Calu3 (cell line): Measurements from ENCODE around the gene RAB3GAP2. TPM values are rescaled to one million over a fixed set of nuclear protein-coding genes. Genes with fewer than 3 reads are reported as not detected.

Experiments used
- BruUV-seq: library from RNA; stranded (reverse); fragments of 400-500 nt; replicated peaks from 2 replicates; lab custom pipeline; 2021; lab: Mats Ljungman, UMichigan
- CTCF ChIA-PET: fragments of 300-600 bp; sonication (Branson Sonifier 250); formaldehyde crosslinking; loops from one replicate; lab custom pipeline; 2022; ENCODE audit warnings: antibody characterized with exemption; lab: Charles Lee
- DNase-seq: peaks from one replicate; pipeline ENCODE4 v3.0.0; 2022
- H3K27ac Mint-ChIP-seq: one replicate; pipeline ENCODE4 v1.8.0; 2022; ENCODE audit warnings: mixed read lengths; ENCODE audit not compliant: unreplicated experiment
- H3K27me3 Mint-ChIP-seq: one replicate; pipeline ENCODE4 v1.8.0; 2022; ENCODE audit warnings: mixed read lengths; ENCODE audit not compliant: unreplicated experiment
- H3K36me3 Mint-ChIP-seq: one replicate; pipeline ENCODE4 v1.8.0; 2022; ENCODE audit warnings: mild to moderate bottlenecking, moderate library complexity, mixed read lengths; ENCODE audit not compliant: insufficient read depth, unreplicated experiment
- H3K4me1 Mint-ChIP-seq: one replicate; pipeline ENCODE4 v1.8.0; 2022; ENCODE audit warnings: mild to moderate bottlenecking, low read depth, mixed read lengths; ENCODE audit not compliant: unreplicated experiment
- H3K4me3 Mint-ChIP-seq: one replicate; pipeline ENCODE4 v1.8.0; 2022; ENCODE audit warnings: mild to moderate bottlenecking, low read depth, moderate library complexity, mixed read lengths; ENCODE audit not compliant: unreplicated experiment
- H3K9me3 Mint-ChIP-seq: one replicate; pipeline ENCODE4 v1.8.0; 2022; ENCODE audit warnings: low read depth, mixed read lengths; ENCODE audit not compliant: unreplicated experiment
- CTCF ChIP-seq: fragments of 200-600 bp; IDR thresholded peaks from one replicate; pipeline ENCODE4 v1.8.0; 2022; ENCODE audit warnings: antibody characterized with exemption; ENCODE audit not compliant: unreplicated experiment
- intact Hi-C: fragments of 100-400 bp; cut with micrococcal nuclease; formaldehyde crosslinking; loops from one replicate; pipeline ENCODE4 v1.10.0; 2022; ENCODE audit not compliant: unreplicated experiment
- total RNA-seq: library from RNA; stranded (reverse); gene quantifications from 2 replicates; pipeline ENCODE4 v1.2.3, GENCODE V29; 2022

Gene RAB3GAP2
- total RNA-seq, 1 experiment from 2014 or later: 48.0 TPM

GRCh38 chr1:220287129-220287528, 14.9 kb upstream of the RAB3GAP2 start:
- no peaks in the 10 kb centered on the region for H3K36me3 Mint-ChIP-seq
- no TSS peak for BruUV-seq
- CTCF ChIA-PET: interaction anchor here (1.3 kb wide), 1 partner anchor 9 kb away, joined by 5 read pairs; no protein-coding TSS in a partner anchor
- no peak for TF ChIP-seq CTCF
- peaks cover 15% of the 10 kb centered on the region for H3K27me3 Mint-ChIP-seq
- no peak for DNase-seq
- no peak overlapping the region for H3K27ac Mint-ChIP-seq
- no peaks in the 10 kb centered on the region for H3K9me3 Mint-ChIP-seq
- intact Hi-C loops: no loop called here
- H3K4me1 Mint-ChIP-seq: no peaks in the 10 kb centered on the region
- no peak overlapping the region for H3K4me3 Mint-ChIP-seq

- Mint-ChIP-seq H3K9me3 (no peaks in the 10 kb centered on the region), H3K4me3 (no peak overlapping the region), H3K27me3 (peaks cover 15% of the 10 kb centered on the region), H3K4me1 (no peaks in the 10 kb centered on the region), H3K27ac (no peak overlapping the region), H3K36me3 (no peaks in the 10 kb centered on the region)
- DNase-seq: no peak
- CTCF ChIA-PET: no interaction called here
- no TSS peak for BruUV-seq
- no peak for TF ChIP-seq CTCF
- intact Hi-C loops: loop anchor here (5.0 kb wide), 1 partner anchor 399 kb away; no protein-coding TSS in a partner anchor
Observed at GRCh38 chr1:220283625-220284024, 11.4 kb upstream of the RAB3GAP2 start.

GRCh38 chr1:220281159-220281574, 8.9 kb upstream of the RAB3GAP2 start:
- no peaks in the 10 kb centered on the region for H3K4me1 Mint-ChIP-seq
- DNase-seq: peak; percentile 8
- no peaks in the 10 kb centered on the region for H3K36me3 Mint-ChIP-seq
- peaks cover 8% of the 10 kb centered on the region for H3K27me3 Mint-ChIP-seq
- no peak for TF ChIP-seq CTCF
- intact Hi-C loops: loop anchor here (1.0 to 5.0 kb wide), 3 partner anchors 401 to 494 kb away; no protein-coding TSS in a partner anchor
- no peak overlapping the region for H3K4me3 Mint-ChIP-seq
- CTCF ChIA-PET: interaction anchor here (0.7 to 1.7 kb wide), 12 partner anchors 15 to 530 kb away, joined by 3 to 13 read pairs (median 3); no protein-coding TSS in a partner anchor
- no peaks in the 10 kb centered on the region for H3K9me3 Mint-ChIP-seq
- BruUV-seq: no TSS peak
- no peak overlapping the region for H3K27ac Mint-ChIP-seq

GRCh38 chr1:220280249-220280648, 8.0 kb upstream of the RAB3GAP2 start:
- no peak overlapping the region for H3K27ac Mint-ChIP-seq
- no peak overlapping the region for H3K4me3 Mint-ChIP-seq
- BruUV-seq: no TSS peak
- intact Hi-C loops: loop anchor here (2.0 to 5.0 kb wide), 2 partner anchors 402 to 455 kb away; no protein-coding TSS in a partner anchor
- H3K27me3 Mint-ChIP-seq: peaks cover 18% of the 10 kb centered on the region
- no peaks in the 10 kb centered on the region for H3K4me1 Mint-ChIP-seq
- no peak for TF ChIP-seq CTCF
- DNase-seq: no peak
- H3K9me3 Mint-ChIP-seq: no peaks in the 10 kb centered on the region
- H3K36me3 Mint-ChIP-seq: no peaks in the 10 kb centered on the region
- CTCF ChIA-PET: interaction anchor here (0.8 to 1.7 kb wide), 3 partner anchors 16 to 454 kb away, joined by 3 to 12 read pairs (median 3); no protein-coding TSS in a partner anchor
